GM18867 (cell line): ENCODE measurements around the gene PAK4.
"Not testable (repeated sequence)": the region's sequence is repeated elsewhere in the genome, so short reads cannot be mapped to it uniquely, and the experiment has no call there.

Source experiments
- ATAC-seq: cut with Tn5 transposase; IDR thresholded peaks from one replicate; pipeline ENCODE4 v1.9.1; 2021; ENCODE audit warnings: mild to moderate bottlenecking, moderate library complexity; ENCODE audit not compliant: unreplicated experiment

PAK4 gene

GRCh38 chr19:39202998-39203355, 77.4 kb downstream of the PAK4 start:
- ATAC-seq: no peak

GRCh38 chr19:39203372-39204341, 78.1 kb downstream of the PAK4 start, which contains the start of gene SYCN:
Gene SYCN (minus strand): TSS chr19:39204263. CDS start chr19:39204254, 9 bp downstream.
- no peak for ATAC-seq

- no peak for ATAC-seq
Observed at GRCh38 chr19:39205449-39205764, 79.8 kb downstream of the PAK4 start.

- no peak for ATAC-seq
Observed at GRCh38 chr19:39206122-39206521, 80.5 kb downstream of the PAK4 start.

- no peak for ATAC-seq
Observed at GRCh38 chr19:39207293-39207836, 81.8 kb downstream of the PAK4 start.

- no peak for ATAC-seq
Observed at GRCh38 chr19:39208175-39208795, 82.7 kb downstream of the PAK4 start.

- ATAC-seq: no peak
Observed at GRCh38 chr19:39209196-39209595, 83.6 kb downstream of the PAK4 start.

GRCh38 chr19:39211731-39212374, 86.3 kb downstream of the PAK4 start:
- no peak for ATAC-seq

GRCh38 chr19:39212375-39212742, 86.8 kb downstream of the PAK4 start:
- ATAC-seq: no peak

- ATAC-seq: not testable (repeated sequence)
Observed at GRCh38 chr19:39215323-39215722, 89.7 kb downstream of the PAK4 start.

- no peak for ATAC-seq
Observed at GRCh38 chr19:39217094-39217493, 91.5 kb downstream of the PAK4 start.

- no peak for ATAC-seq
Observed at GRCh38 chr19:39218230-39219007, 92.8 kb downstream of the PAK4 start.

GRCh38 chr19:39219108-39219507, 93.5 kb downstream of the PAK4 start:
- ATAC-seq: not testable (repeated sequence)

- no peak for ATAC-seq
Observed at GRCh38 chr19:39223703-39224279, 98.2 kb downstream of the PAK4 start.

GRCh38 chr19:39224910-39225309, 99.3 kb downstream of the PAK4 start:
- ATAC-seq: no peak
